Measurements from ENCODE around the gene FAM110D. TPM values are rescaled to one million over a fixed set of nuclear protein-coding genes. Genes with fewer than 3 reads are reported as not detected.

FAM110D gene
- total RNA-seq, 1 experiment from 2014 or later = 0.16 TPM

DNA sequence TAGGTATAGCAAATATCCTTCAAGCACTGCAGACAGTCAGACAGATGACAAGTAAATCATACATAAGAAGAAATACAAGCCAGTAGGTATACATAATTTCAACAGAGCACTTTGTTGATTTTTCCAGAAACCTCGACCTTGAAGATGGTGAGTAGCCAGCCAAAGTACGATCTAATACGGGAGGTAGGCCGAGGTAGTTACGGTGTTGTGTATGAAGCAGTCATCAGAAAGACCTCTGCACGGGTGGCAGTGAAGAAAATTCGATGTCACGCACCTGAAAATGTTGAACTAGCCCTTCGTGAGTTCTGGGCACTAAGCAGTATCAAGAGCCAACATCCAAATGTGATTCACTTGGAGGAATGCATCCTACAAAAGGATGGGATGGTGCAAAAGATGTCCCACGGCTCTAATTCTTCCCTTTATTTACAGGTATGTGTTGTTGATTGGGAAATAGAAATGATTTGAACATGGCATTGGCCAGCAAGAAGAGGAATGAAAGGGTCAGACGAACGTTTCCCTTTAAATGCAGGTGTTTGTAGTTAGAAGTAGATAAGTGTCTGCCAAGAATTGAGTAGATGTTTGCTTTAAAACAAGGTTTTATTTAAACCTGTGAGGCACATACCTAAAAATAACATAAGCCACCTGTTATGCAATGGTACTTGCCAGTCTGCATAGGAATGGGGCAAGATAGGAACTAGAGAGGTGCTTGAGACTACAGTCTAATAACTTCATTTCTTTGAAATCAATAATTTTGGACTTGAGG is 44.5 kb upstream of the FAM110D start:
- DNase-seq = no peak
- intact Hi-C loops (cut with micrococcal nuclease; ENCODE audit: unreplicated experiment) = no loop called here
- H3K4me1 ChIP-seq = no peaks in the 10 kb centered on the region; the same call in 1 of the 2 replicates
- peaks cover 14% of the 10 kb centered on the region for H3K36me3 Mint-ChIP-seq (ENCODE audit: insufficient read depth, unreplicated experiment)
- TF ChIP-seq, protein P1, sequence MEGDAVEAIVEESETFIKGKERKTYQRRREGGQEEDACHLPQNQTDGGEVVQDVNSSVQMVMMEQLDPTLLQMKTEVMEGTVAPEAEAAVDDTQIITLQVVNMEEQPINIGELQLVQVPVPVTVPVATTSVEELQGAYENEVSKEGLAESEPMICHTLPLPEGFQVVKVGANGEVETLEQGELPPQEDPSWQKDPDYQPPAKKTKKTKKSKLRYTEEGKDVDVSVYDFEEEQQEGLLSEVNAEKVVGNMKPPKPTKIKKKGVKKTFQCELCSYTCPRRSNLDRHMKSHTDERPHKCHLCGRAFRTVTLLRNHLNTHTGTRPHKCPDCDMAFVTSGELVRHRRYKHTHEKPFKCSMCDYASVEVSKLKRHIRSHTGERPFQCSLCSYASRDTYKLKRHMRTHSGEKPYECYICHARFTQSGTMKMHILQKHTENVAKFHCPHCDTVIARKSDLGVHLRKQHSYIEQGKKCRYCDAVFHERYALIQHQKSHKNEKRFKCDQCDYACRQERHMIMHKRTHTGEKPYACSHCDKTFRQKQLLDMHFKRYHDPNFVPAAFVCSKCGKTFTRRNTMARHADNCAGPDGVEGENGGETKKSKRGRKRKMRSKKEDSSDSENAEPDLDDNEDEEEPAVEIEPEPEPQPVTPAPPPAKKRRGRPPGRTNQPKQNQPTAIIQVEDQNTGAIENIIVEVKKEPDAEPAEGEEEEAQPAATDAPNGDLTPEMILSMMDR (IDR thresholded peaks at IDR 0.05; ENCODE audit: insufficient read depth in 1 of 2, low read depth in 1 of 2, low read length in 1 of 2, severe bottlenecking in 1 of 2, unreplicated experiment in 1 of 2) = no peak
- no peaks in the 10 kb centered on the region for H3K4me1 Mint-ChIP-seq (ENCODE audit: low read depth, unreplicated experiment)
- no peaks in the 10 kb centered on the region for H3K27me3 ChIP-seq (replicated peaks; ENCODE audit: control insufficient read depth, insufficient read depth, low read length)
- no peak overlapping the region for H3K27ac Mint-ChIP-seq (ENCODE audit: unreplicated experiment)
- POLR2A ChIA-PET = no interaction called here
- H3K9me3 Mint-ChIP-seq (ENCODE audit: unreplicated experiment) = no peaks in the 10 kb centered on the region
- H3K36me3 ChIP-seq (ENCODE audit: control insufficient read depth, insufficient read depth, low read length) = no peaks in the 10 kb centered on the region
- no TSS peak for BruUV-seq (replicated peaks)
- no peak overlapping the region for H3K4me3 ChIP-seq (ENCODE audit: low read depth, low read length)
- no peaks in the 10 kb centered on the region for H3K9me3 ChIP-seq
- CTCF ChIA-PET = no interaction called here
- H3K4me3 Mint-ChIP-seq (ENCODE audit: unreplicated experiment) = no peak overlapping the region
- no peaks in the 10 kb centered on the region for H3K27me3 Mint-ChIP-seq (ENCODE audit: insufficient read depth, unreplicated experiment)

DNA sequence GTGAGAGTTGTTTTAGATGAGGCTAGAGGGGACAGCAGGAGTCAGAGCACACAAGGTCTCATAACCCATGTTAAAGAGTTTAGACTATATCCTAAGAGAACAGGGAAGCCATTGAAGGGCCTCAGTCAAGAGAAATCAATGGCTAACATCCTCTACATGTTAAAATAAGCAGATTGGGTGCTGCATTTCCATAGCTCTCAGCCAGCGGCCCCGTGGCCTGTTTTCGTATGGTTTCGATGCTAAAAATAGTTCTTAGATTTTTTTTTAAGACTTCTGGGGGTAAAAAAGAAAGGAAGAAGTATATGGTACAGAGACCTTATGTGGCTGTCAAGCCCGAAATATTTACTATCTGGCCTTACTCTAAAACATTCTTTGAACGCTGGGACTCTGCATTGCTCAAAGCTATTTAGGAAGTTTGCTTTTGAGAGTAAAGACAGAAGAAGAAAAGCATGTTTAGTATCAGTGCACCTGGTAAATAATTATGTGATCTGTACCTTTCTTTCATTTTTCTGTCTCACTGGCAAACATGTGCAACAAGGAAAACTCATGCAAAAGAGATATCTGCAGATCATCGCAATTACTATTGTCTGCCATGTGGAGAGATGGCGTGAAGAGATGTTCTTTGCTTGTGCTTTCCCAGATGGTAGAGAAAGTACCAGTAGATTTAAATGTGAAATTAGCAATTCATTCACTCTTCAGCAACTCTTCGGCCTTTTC is 38.8 kb upstream of the FAM110D start:
- Histone ChIP-seq H3K4me3 (ENCODE audit: low read depth, low read length) (no peak overlapping the region), H3K36me3 (ENCODE audit: control insufficient read depth, insufficient read depth, low read length) (no peaks in the 10 kb centered on the region), H3K27me3 (replicated peaks; ENCODE audit: control insufficient read depth, insufficient read depth, low read length) (no peaks in the 10 kb centered on the region), H3K9me3 (no peaks in the 10 kb centered on the region), H3K4me1 (peaks cover 5% of the 10 kb centered on the region; the same call in 1 of the 2 replicates)
- Mint-ChIP-seq H3K27ac (ENCODE audit: unreplicated experiment) (no peak overlapping the region), H3K9me3 (ENCODE audit: unreplicated experiment) (no peaks in the 10 kb centered on the region), H3K36me3 (ENCODE audit: insufficient read depth, unreplicated experiment) (peaks cover 9% of the 10 kb centered on the region), H3K4me1 (ENCODE audit: low read depth, unreplicated experiment) (no peaks in the 10 kb centered on the region), H3K27me3 (ENCODE audit: insufficient read depth, unreplicated experiment) (no peaks in the 10 kb centered on the region), H3K4me3 (ENCODE audit: unreplicated experiment) (no peak overlapping the region)
- TF ChIP-seq, protein P1 (IDR thresholded peaks at IDR 0.05; ENCODE audit: insufficient read depth in 1 of 2, low read depth in 1 of 2, low read length in 1 of 2, severe bottlenecking in 1 of 2, unreplicated experiment in 1 of 2) = no peak
- intact Hi-C loops (cut with micrococcal nuclease; ENCODE audit: unreplicated experiment) = no loop called here
- CTCF ChIA-PET = no interaction called here
- BruUV-seq (replicated peaks) = no TSS peak
- no peak for DNase-seq
- POLR2A ChIA-PET = no interaction called here

GRCh38 chr1:26121854-26122773 is 36.8 kb upstream of the FAM110D start:
- no peaks in the 10 kb centered on the region for H3K9me3 ChIP-seq
- BruUV-seq (replicated peaks) = no TSS peak
- no peak for DNase-seq
- CTCF ChIA-PET = interaction anchor here (0.7 kb wide), 1 partner anchor 10 kb away, joined by 3 read pairs; the partner anchor contains the start of gene PDIK1L
- POLR2A ChIA-PET = no interaction called here
- Mint-ChIP-seq H3K36me3 (ENCODE audit: insufficient read depth, unreplicated experiment) (peaks cover 9% of the 10 kb centered on the region), H3K4me1 (ENCODE audit: low read depth, unreplicated experiment) (no peaks in the 10 kb centered on the region), H3K27ac (ENCODE audit: unreplicated experiment) (no peak overlapping the region), H3K9me3 (ENCODE audit: unreplicated experiment) (no peaks in the 10 kb centered on the region), H3K4me3 (ENCODE audit: unreplicated experiment) (no peak overlapping the region), H3K27me3 (ENCODE audit: insufficient read depth, unreplicated experiment) (no peaks in the 10 kb centered on the region)
- TF ChIP-seq, protein P1 (IDR thresholded peaks at IDR 0.05; ENCODE audit: insufficient read depth in 1 of 2, low read depth in 1 of 2, low read length in 1 of 2, severe bottlenecking in 1 of 2, unreplicated experiment in 1 of 2) = no peak
- intact Hi-C loops (cut with micrococcal nuclease; ENCODE audit: unreplicated experiment) = no loop called here
- H3K27me3 ChIP-seq (replicated peaks; ENCODE audit: control insufficient read depth, insufficient read depth, low read length) = no peaks in the 10 kb centered on the region
- H3K4me1 ChIP-seq = peaks cover 9% of the 10 kb centered on the region; the same call in 1 of the 2 replicates
- no peak overlapping the region for H3K4me3 ChIP-seq (ENCODE audit: low read depth, low read length)
- no peaks in the 10 kb centered on the region for H3K36me3 ChIP-seq (ENCODE audit: control insufficient read depth, insufficient read depth, low read length)

Measured in Caco-2 (cell line).